Measurements from ENCODE around the gene CNNM2. TPM values are rescaled to one million over a fixed set of nuclear protein-coding genes. Genes with fewer than 3 reads are reported as not detected.

Gene CNNM2
- total and polyA plus RNA-seq, 8 donors: 0.76 to 45.5 (median 6.3) TPM

GRCh38 chr10:103077020-103077419 is 158.9 kb downstream of the CNNM2 start:
- DNase-seq: no peak
- Histone ChIP-seq H3K36me3 (peaks cover 5 to 54% (median 46%) of the 10 kb centered on the region in 4 donors), H3K27ac (no peak overlapping the region), H3K9me3 (no peaks in the 10 kb centered on the region), H3K27me3 (no peaks in the 10 kb centered on the region), H3K4me3 (no peak overlapping the region), H3K4me1 (no peaks in the 10 kb centered on the region)
- WGBS, 5 donors: 94 to 98% (median 96%) methylated on average over 13 to 21 of the region's 21 CpGs
- intact Hi-C loops (cut with DNase I; ENCODE audit: low total_unique reads): loop anchor here (10.0 kb wide), 1 partner anchor 242 kb away; the partner anchor contains the start of gene CYP17A1
- TF ChIP-seq CTCF (IDR thresholded peaks at IDR 0.05): no peak
- TF ChIP-seq POLR2AphosphoS5 (IDR thresholded peaks at IDR 0.05): no peak
- TF ChIP-seq EP300 (IDR thresholded peaks at IDR 0.05): no peak
- no peak for TF ChIP-seq POLR2A (IDR thresholded peaks at IDR 0.05)

- WGBS, 5 donors: 77 to 85% (median 82%) methylated on average over 16 of the region's 16 CpGs
- no peak for TF ChIP-seq CTCF (IDR thresholded peaks at IDR 0.05)
- TF ChIP-seq POLR2AphosphoS5 (IDR thresholded peaks at IDR 0.05): no peak
- no peak for TF ChIP-seq EP300 (IDR thresholded peaks at IDR 0.05)
- TF ChIP-seq POLR2A (IDR thresholded peaks at IDR 0.05): no peak
- Histone ChIP-seq H3K27me3 (no peaks in the 10 kb centered on the region), H3K4me3 (no peak overlapping the region), H3K36me3 (peaks cover 5 to 54% (median 50%) of the 10 kb centered on the region in 4 donors), H3K4me1 (no peaks in the 10 kb centered on the region), H3K27ac (no peak overlapping the region), H3K9me3 (no peaks in the 10 kb centered on the region)
- no peak for DNase-seq
- intact Hi-C loops (cut with DNase I; ENCODE audit: low total_unique reads): loop anchor here (10.0 kb wide), 1 partner anchor 243 kb away; the partner anchor contains the start of gene CYP17A1
Observed at GRCh38 chr10:103077491-103078308, 159.6 kb downstream of the CNNM2 start.

- WGBS, 5 donors: 77 to 89% (median 83%) methylated on average over 3 of the region's 3 CpGs
- DNase-seq: no peak
- Histone ChIP-seq H3K27me3 (no peaks in the 10 kb centered on the region), H3K9me3 (no peaks in the 10 kb centered on the region), H3K4me3 (no peak overlapping the region), H3K4me1 (no peaks in the 10 kb centered on the region), H3K27ac (no peak overlapping the region), H3K36me3 (peaks cover 5 to 54% (median 52%) of the 10 kb centered on the region in 4 donors)
- intact Hi-C loops (cut with DNase I; ENCODE audit: low total_unique reads): loop anchor here (10.0 kb wide), 1 partner anchor 243 kb away; the partner anchor contains the start of gene CYP17A1
- TF ChIP-seq CTCF (IDR thresholded peaks at IDR 0.05): no peak
Observed at GRCh38 chr10:103078309-103078615, 160.2 kb downstream of the CNNM2 start.

- 86 to 93% (median 89%) methylated on average over 13 to 14 of the region's 14 CpGs for WGBS, 5 donors
- Histone ChIP-seq H3K27me3 (no peaks in the 10 kb centered on the region), H3K4me3 (no peak overlapping the region), H3K9me3 (no peaks in the 10 kb centered on the region), H3K27ac (no peak overlapping the region), H3K36me3 (peaks cover 5 to 59% (median 56%) of the 10 kb centered on the region in 4 donors), H3K4me1 (no peaks in the 10 kb centered on the region)
- TF ChIP-seq EP300 (IDR thresholded peaks at IDR 0.05): no peak
- no peak for TF ChIP-seq POLR2A (IDR thresholded peaks at IDR 0.05)
- TF ChIP-seq CTCF (IDR thresholded peaks at IDR 0.05): no peak
- no peak for TF ChIP-seq POLR2AphosphoS5 (IDR thresholded peaks at IDR 0.05)
- DNase-seq: no peak
- intact Hi-C loops (cut with DNase I; ENCODE audit: low total_unique reads): loop anchor here (10.0 kb wide), 1 partner anchor 244 kb away; the partner anchor contains the start of gene CYP17A1
Observed at GRCh38 chr10:103078676-103079075, 160.6 kb downstream of the CNNM2 start.
